GM21786 (cell line): ENCODE results near the gene GORASP1.
A peak's percentile ranks its signal among the peaks of the same experiment; 100 is the strongest.

Experiments
- ATAC-seq: cut with Tn5 transposase; IDR thresholded peaks from one replicate; pipeline ENCODE4 v1.9.1; 2021; ENCODE audit not compliant: unreplicated experiment

GORASP1 gene

GRCh38 chr3:39103791-39104552, 3.5 kb downstream of the GORASP1 start:
- no peak for ATAC-seq

- ATAC-seq: no peak
Observed at GRCh38 chr3:39103324-39103693, 4.1 kb downstream of the GORASP1 start.

GRCh38 chr3:39102504-39103323, 4.7 kb downstream of the GORASP1 start:
- no peak for ATAC-seq

- ATAC-seq: peak; percentile 63
Observed at GRCh38 chr3:39101022-39101689, 6.3 kb downstream of the GORASP1 start.

- ATAC-seq: no peak
Observed at GRCh38 chr3:39100500-39100886, 6.9 kb downstream of the GORASP1 start.

GRCh38 chr3:39099738-39100499, 7.5 kb downstream of the GORASP1 start:
- no peak for ATAC-seq

GRCh38 chr3:39099242-39099641, 8.2 kb downstream of the GORASP1 start:
- ATAC-seq: no peak

GRCh38 chr3:39098473-39099000, 8.9 kb downstream of the GORASP1 start:
- no peak for ATAC-seq

- no peak for ATAC-seq
Observed at GRCh38 chr3:39097716-39098472, 9.5 kb downstream of the GORASP1 start.

- ATAC-seq: no peak
Observed at GRCh38 chr3:39096775-39097174, 10.7 kb downstream of the GORASP1 start.

GRCh38 chr3:39095778-39096177, 11.6 kb downstream of the GORASP1 start:
- no peak for ATAC-seq

GRCh38 chr3:39094851-39095677, 12.4 kb downstream of the GORASP1 start:
- no peak for ATAC-seq

- no peak for ATAC-seq
Observed at GRCh38 chr3:39090922-39091321, 16.5 kb downstream of the GORASP1 start.

GRCh38 chr3:39088889-39089288, 18.5 kb downstream of the GORASP1 start:
- ATAC-seq: no peak

GRCh38 chr3:39088456-39088855, 19.0 kb downstream of the GORASP1 start:
- no peak for ATAC-seq

- ATAC-seq: peak; percentile 70
Observed at GRCh38 chr3:39086144-39086543, 21.3 kb downstream of the GORASP1 start.

- no peak for ATAC-seq
Observed at GRCh38 chr3:39082666-39083313, 24.6 kb downstream of the GORASP1 start.

GRCh38 chr3:39080026-39080425, 27.4 kb downstream of the GORASP1 start:
- ATAC-seq: no peak

- no peak for ATAC-seq
Observed at GRCh38 chr3:39079530-39079929, 27.9 kb downstream of the GORASP1 start.
